A172 (cell line): ENCODE results near the gene RNF8. TPM values are rescaled to one million over a fixed set of nuclear protein-coding genes. Genes with fewer than 3 reads are reported as not detected.
"Not testable (repeated sequence)": the region's sequence is repeated elsewhere in the genome, so short reads cannot be mapped to it uniquely, and the experiment has no call there.

Experiments
- DNase-seq: peaks from one replicate; pipeline ENCODE4 v3.0.0-alpha.2; 2015; ENCODE audit warnings: low spot score
- total RNA-seq: library from RNA; depleted of rRNA; stranded (reverse); fragments of >200 nt; shearing (Covaris generic); gene quantifications from 2 replicates; pipeline ENCODE4 v1.2.3, GENCODE V29; 2014

Gene RNF8
- total RNA-seq, 1 experiment from 2014 or later = 40.2 TPM

DNA sequence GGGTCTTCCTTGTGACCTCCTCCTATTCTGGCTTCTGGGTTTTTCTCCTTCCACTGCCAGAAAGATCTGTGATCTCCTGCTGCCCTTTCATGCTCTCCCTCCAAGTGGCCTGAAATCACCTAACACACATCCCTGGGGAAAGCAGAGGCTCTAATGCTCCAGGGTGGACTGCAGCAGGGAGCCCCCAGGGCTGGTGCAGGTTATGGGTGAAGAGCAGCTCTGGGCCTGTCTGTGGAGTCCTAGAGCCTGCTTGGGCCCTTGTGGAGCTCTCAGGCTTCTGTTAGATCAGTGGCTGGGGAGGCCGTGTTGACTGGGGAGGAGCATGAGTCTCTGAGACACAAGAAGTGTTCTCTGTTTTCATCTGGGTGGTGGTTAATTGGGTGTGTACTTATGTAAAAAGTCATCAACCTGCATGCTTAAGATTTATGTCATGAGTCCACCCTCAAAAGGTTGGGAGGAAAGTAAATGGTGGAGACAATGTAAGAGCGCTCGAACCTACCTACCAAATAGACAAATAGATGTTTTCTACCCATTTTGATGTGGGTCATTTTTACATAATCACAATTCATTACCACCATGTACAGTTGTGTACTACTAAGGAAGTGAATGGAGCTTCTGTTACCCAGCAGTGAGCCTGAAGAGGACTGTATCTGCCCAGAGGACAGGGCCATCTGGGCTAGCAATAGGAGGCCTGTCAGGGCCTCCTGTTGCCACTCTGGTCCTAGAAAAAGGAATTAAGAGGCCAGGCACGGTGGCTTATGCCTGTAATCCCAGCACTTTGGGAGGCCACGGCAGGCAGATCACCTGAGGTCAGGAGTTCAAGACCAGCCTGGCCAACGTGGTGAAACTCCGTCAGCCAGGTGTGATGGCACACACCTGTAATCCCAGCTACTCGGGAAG lies 32.0 kb upstream of the RNF8 start:
- DNase-seq = no peak

DNA sequence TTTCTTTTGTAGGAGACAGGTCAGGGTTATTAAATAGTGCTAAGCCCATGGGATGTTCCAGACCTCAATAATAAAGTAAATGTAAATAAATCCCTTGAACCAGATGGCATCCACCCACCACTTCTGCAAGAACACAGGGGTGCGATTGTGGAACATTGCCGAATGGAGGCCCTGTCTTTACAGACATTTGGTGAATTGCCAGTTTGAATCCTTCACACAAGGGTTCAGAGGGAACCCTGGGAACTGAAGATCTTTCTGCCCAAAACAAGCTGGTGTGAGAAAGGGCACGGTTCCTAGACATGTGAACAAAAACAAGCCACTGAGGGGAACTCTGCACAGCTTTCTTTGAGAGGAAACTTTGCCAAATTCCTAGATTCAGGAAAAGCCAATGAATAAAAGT lies 30.2 kb upstream of the RNF8 start:
- DNase-seq = no peak

DNA sequence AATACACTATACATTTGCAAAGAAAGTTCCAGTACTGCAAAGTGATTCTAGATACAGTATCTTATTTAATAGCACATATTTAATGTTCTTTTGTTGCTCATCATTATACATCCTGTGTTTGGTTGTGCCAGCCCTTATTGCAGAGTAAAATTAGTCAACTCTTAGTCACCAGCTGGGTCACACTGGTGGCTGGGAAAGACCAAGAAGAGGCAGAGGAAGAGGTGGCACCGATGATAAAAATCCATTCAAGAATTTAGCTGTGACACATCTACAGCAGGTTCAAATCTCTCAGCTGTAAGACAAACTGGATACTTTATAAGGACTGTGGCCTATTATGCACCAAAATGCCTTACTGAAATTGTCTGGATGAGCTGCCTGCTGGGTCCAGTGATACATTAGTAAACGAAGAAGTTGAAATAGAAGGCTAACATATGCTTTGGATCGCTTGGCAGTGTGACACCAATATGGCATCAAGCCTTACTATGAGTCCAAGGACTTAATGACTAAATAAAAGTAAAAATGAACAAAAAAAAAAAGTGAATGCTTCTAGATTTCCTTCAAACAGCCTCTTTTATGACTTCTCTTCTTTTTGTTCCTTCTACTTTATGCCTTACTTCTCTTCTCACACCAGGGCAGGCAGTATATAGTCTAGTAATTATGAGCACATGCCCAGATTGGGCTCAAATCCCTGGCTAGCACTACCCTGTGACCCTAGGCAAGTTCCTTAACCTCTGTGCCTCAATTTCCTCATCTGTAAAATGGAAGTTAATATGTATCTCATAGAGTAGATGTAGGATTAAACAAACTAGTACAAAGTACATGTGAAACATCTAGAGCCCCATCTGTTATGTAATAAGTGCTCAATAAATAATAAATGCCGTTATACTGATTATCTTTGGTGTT lies 29.4 kb upstream of the RNF8 start:
- peak; percentile 77 for DNase-seq

DNA sequence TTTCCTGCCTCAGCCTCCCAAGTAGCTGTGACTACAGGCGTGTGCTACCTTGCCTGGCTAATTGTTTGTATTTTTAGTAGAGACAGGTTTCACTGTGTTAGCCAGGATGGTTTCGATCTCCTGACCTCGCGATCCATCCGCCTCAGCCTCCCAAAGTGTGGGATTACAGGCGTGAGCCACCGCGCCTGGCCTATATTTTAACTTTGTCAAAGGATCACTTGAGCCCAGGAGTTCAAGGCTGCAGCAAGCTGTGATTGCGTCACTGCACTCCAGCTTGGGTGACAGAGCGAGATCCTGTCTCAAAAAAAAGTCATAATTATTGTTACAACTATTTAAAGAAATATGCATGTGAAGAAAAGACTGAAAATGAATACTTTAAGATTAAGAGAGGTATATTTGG lies 23.4 kb upstream of the RNF8 start:
- DNase-seq = not testable (repeated sequence)

DNA sequence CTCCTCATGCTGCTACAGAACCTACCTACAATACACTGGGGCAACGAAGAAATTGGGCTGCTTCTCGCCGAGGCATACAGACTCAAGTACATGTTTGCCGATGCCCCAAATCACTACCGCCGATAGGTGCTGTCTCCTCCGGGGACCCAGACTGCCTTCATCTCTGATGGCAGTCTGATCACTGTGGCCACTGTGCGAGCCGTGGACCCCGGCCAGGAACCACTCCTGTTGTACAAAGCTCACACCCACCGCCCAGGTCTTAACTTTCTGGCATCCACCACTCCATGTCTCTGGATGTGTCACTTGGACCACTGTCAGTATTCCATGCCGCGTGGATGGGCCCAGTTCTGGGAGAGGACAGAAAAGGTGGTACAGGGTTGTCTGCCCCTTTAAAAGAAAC lies 22.7 kb upstream of the RNF8 start:
- no peak for DNase-seq

DNA sequence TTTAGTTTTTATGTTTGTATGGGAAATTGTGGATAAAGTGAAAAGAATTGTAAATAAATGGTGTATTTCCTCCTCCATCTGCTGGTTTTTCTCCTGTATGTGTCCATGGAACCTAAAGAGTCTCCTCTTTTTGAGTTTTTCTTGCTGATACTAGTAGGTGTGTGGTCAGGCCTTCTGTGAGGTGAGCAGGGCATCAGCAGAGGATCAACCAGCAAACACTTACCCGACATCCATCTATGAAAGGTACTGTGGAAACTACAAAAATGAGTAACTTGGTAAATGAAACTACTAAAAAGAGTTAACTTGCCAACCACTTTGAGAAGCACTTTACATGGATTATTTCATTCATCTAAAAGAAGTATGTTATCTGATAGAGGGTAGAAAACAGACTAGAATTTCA lies 20.9 kb upstream of the RNF8 start:
- DNase-seq = no peak

DNA sequence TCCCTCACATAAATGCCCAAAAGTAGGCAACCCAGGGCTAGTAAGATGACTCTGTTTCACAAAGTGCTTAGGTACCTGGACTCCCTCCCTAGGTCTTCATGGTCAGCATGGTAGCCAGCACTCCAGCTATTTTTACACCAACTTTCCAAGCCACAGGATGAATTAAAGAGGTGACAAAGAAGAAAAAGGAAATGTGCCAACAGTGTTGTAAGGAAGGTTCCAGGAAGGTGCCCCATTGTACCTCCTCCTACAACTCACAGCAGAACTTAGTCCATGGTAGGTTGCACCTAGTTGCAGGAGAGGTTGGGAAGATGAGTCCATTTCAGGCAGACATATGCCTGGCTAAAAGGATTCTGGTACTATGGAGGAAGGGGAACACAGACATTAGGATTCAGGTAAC lies 19.7 kb upstream of the RNF8 start:
- DNase-seq = no peak

DNA sequence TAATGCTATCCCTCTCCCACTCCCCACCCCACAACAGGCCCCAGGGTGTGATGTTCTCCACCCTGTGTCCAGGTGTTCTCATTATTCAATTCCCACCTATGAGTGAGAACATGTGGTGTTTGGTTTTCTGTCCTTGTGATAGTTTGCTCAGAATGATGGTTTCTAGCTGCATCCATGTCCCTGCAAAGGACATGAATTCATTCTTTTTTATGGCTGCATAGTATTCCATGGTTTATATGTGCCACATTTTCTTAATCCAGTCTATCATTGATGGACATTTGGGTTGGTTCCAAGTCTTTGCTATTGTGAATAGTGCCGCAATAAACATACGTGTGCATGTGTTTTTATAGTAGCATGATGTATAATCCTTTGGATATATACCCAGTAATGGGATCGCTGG lies 15.5 kb upstream of the RNF8 start:
- not testable (repeated sequence) for DNase-seq

DNA sequence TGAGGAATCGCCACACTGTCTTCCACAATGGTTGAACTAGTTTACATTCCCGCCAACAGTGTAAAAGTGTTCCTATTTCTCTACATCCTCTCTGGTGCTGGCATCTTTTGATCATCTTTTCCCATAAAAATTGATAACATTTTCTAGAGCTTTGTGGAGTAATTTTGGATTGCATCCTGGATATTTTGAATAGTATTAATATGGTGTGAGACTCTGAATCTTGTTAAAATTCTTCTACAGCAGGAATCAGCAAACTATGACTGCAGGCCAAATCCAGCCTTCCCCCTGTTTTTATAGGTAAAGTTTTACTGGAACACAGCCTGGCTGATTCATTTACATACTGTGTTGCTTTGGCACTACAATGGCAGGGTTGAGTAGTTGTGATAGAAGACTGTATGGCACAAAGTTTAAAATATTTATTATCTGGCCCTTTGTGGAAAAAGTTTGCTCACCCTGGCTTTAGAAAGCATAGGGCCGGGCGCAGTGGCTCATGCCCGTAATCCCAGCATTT lies 15.0 kb upstream of the RNF8 start:
- no peak for DNase-seq

DNA sequence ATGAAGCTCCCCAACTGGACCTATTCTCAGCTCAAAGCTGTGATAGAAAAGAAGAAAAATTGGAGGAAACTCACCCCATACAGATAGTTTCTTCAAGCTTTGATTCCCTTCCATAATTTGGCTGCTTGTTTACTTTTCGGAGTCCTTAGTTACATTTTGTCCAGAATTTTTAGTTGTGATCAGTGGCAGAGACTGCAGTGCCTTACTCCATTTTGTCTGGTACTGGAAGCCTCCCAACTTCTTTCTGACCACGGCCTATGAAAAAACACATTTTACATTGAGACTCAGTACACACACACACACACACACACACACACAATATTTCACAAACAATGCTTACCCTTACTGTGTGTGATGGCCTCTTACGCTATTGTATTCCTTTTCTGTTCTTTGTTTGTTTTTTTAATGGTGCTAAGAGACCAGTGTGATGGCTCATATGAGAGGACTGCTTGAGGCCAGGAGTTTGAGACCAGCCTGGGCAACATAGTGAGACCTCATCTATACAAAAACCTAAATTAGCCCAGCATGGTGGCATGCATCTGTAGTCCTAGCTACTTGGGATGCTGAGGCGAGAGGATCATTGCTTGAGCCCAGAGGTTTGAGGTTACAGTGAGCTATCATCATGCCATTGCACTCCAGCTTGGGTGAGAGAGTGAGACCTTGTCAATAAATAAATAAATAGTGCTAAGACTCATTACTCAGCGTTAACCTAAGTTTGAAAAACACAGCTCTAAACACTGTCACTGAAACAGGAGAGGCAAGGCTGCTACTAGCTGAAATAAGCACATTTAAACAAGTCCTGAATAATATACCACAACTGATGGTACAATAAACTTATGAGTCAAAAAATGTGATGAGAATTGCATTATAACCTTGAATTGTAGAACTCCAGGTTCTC lies 13.8 kb upstream of the RNF8 start:
- DNase-seq = no peak

DNA sequence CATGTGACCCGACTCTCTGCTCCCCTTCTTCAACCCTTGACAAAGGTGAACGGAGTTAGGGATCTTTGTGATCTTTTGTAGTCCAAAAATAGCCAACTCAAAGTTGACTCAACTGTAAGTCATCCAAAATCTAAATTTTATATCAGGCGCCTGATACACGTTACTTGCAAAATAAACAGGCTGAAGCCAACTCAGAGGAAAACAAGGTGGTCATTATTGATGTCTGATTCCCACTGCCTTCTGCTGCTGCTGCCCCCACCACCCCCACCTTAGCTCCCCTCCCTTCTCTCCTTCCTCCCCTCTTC lies 13.2 kb upstream of the RNF8 start:
- no peak for DNase-seq

DNA sequence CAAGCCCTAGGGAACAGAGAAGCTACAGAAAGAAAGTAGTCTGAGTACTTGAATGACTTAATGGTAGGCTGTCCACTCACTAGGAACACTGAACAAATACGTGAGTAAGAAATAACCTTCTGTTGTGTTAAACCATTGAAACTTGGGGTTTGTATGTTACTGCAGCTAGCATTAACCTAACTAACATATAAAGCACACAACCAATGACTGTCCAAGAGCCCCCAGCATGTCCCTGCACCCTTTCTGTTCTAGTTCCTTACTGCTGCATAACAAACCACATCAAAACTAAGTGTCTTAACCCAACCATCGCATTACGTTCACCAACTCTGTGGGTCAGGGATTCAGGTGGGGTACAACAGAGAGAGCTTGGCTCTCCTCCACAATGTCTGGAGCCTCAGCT lies 10.5 kb upstream of the RNF8 start:
- DNase-seq = no peak

DNA sequence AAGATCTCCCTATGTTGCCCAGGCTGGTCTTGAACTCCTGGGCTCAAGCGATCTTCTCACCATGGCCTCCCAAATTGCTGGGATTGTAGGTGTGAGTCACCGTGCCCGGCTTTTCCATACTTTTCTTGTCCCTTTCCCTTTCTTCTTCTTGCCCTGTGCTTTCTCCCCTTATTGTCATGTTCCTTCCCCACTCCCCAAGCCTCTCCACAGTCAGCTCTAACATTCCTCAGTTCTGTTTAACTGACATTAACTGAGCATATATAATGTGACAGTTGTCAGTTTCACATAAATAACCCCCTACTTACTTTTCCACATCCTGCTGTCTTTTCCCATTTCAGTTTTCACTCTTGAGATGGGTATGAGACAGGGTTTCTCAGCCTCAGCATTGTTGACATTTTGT lies 9.5 kb upstream of the RNF8 start:
- no peak for DNase-seq

DNA sequence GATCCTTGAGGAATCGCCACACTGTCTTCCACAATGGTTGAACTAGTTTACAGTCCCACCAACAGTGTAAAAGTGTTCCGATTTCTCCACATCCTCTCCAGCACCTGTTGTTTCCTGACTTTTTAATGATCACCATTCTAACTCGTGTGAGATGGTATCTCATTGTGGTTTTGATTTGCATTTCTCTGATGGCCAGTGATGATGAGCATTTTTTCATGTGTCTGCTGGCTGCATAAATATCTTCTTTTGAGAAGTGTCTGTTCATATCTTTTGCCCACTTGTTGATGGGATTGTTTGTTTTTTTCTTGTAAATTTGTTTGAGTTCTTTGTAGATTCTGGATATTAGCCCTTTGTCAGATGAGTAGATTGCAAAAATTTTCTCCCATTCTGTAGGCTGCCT lies 8.0 kb upstream of the RNF8 start:
- not testable (repeated sequence) for DNase-seq

DNA sequence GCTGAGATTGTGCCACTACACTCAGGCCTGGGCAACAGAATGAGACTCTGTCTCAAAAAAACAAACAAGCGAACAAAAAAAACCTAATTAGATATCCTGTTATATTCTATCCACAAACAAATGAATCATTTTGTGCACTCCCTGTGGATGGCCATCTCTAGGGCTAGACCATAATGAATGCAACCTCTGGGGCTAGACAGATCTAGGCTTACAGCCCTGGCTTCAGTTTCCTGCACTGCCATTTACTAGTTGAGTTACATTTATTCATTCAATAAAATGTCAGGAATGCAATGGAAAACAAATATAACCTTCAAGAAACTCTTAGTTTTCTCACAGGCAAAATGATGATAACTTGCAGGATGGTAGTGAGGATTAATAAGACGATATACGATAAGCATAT lies 6.6 kb upstream of the RNF8 start:
- no peak for DNase-seq

DNA sequence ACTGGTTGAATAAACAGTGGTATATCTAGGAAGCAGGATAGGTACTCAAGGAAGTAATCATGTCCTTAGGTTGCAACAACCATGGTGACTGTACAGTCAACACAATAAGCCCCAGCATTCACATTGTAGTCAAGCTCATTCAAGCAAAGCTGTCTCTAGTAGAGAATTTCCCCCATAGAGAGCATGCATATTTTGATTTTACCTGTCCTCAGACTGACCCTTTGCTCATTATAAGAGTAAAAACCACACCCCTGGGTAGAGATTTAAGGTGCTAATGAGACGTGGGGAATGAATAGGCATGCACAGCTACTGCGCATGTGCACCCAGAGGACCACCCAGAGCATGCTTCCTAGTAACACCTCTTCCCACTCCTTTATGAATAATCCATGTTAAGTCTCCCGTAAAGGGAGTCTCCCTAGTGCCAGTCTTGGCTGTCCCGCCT lies 6.1 kb upstream of the RNF8 start:
- no peak for DNase-seq

DNA sequence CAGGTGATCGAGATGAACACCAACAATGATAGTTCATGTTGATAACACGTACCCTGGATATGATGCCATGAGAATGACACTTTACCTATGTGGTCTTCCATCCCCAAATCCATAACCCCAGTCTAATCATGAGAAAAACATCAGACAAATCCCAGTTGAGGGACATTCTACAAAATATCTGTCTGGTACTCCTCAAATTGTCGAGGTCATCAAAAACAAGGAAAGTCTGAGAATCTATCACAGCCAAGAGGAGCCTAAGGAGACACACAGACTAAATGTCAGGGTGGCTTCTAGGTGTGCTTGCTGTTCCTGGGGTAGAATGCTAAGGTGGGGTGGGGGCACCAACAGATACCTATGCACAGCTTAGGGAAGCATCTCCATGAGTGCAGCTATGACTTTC lies 2.8 kb upstream of the RNF8 start:
- DNase-seq = no peak

DNA sequence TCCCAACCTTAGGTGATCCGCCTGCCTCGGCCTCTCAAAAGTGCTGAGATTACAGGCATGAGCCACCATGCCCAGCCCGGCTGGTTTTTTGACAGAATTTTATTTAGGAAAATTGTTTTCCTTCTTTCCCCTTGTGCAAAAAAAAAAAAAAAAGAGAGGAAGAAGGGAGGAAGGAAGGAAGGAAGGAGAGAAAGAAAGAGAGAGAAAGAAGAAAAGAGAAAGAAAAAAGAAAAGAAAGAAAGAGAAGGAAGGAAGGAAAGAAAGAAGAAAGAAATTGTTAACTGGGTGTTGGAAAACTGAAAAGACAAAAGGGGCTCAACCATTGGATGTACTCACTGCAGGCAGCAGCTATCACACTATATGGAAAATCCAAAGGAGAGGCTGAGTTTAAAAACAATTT lies 1.4 kb upstream of the RNF8 start:
- no peak for DNase-seq

DNA sequence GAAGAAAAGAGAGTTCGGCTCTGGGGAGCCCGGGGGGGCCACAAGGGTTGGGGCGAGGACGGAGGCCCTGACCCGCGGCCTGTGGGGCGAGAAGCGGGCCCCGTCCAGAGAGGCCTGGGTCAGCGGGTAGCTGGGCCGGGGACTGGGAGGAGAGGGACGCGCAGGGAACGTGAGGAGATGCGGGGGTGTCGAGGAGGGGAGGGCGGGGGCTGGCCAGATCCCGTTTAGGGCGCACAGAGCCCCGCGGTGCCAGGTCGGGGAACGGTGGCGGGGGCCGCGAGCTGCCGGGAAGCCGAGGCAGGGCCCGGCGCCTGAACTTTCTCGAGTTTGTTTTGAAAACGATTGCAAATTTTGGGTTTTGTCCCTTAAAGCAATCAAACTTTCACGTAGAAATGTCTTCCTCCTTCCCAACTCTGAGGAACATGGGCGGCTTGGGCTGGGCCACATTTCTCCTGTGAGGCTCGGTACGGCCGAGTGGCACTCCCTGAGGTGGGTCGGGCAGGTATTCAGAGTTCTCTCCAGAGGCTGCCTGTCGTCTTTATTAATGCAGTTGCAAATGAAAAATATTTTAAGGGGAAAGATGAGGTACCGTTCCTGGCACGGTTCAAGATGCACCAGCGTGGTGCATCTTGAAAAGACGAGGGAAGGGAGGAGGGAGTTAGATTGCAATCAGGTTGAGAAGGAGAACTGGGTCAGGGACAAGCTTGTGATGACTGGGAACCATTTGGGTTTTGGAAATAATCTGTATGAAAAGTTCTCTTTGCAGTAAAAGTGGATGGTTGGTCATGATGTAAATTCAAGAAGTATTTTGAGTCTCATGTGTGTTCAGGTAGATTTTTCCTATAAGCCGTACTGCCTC lies 972 bp downstream of the RNF8 start:
- DNase-seq = no peak

DNA sequence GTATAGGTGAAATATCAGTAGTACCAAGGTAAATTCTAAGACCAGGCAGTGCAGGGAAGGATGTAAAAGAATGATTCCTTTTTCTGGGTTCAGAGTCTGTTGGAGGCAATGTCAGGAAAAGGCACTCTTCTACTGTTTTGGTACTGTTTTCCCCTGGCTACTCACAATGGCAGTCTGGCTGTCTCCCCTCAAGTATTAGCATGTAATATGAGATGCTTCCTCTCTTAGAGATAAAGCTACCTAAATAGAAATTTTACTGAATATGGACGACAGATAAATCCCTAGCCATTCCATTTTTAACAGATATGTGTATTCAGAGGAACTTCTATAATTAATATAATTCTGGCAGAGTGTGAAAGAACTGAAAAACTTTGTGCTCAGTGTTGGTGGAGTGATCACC lies 3.5 kb downstream of the RNF8 start:
- DNase-seq = no peak

DNA sequence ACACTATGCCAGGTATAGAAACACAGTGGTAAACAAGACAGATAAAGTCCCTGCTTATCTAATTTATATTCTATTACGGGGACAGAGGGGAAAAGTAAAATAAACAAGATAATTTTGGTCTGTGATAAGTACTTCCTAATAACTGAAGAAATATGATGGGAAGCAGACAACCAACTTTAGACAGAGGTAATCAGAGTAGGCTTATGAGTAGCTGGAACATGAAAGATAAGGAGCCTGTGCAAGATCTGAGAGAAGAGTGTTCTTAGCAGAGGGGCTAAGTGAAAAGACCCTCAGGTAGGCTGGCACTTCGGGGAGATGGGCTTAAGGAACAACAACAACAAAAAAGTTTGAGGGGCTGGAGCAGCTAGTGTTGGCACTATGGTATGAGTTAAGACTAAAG lies 4.1 kb downstream of the RNF8 start:
- DNase-seq = no peak
